H1 (cell line): Measurements from ENCODE around the gene MT1H. TPM values are rescaled to one million over a fixed set of nuclear protein-coding genes. Genes with fewer than 3 reads are reported as not detected.

Experiments
- ASH2L ChIP-seq: fragments of 200-600, 300-600 bp; sonication (generic); IDR thresholded peaks from one replicate; pipeline ENCODE4 v1.7.1; 2017; ENCODE audit warnings: low read length
- BRCA1 ChIP-seq: IDR thresholded peaks from 2 replicates; pipeline ENCODE4 v1.6.1; 2012; ENCODE audit warnings: low read depth, low read length, improper control_type of control experiment
- CBX8 ChIP-seq: fragments of 300-800, 300-1000 bp; sonication (generic); IDR thresholded peaks from 2 replicates; pipeline ENCODE4 v1.7.1; 2016; ENCODE audit warnings: low read depth, low read length, borderline replicate concordance
- CHD2 ChIP-seq: IDR thresholded peaks from 2 replicates; pipeline ENCODE4 v1.6.1; 2012; ENCODE audit warnings: low read length, improper control_type of control experiment
- NRF1 ChIP-seq: IDR thresholded peaks from 2 replicates; pipeline ENCODE4 v1.6.1; 2011; ENCODE audit warnings: mild to moderate bottlenecking, low read depth, low read length, improper control_type of control experiment
- RAD21 ChIP-seq, 2 experiments: IDR thresholded peaks in 1 of 2; conservative IDR thresholded peaks in 1 of 2; 2 replicates each; pipeline ENCODE4 v1.6.1; 2011; ENCODE audit warnings: low read depth in 2 of 2, low read length in 2 of 2, improper control_type of control experiment in 1 of 2, inconsistent platforms in 1 of 2, mild to moderate bottlenecking in 1 of 2, moderate library complexity in 1 of 2
- TAF1 ChIP-seq: IDR thresholded peaks from 2 replicates; pipeline ENCODE4 v1.6.1; 2011; ENCODE audit warnings: mild to moderate bottlenecking, low read depth, low read length
- polyA plus RNA-seq, 7 experiments: library from polyadenylated mRNA; depleted of rRNA in 3 of 7; stranded (reverse) in 5 of 7; unstranded in 2 of 7; fragments of >200 nt in 5 of 7; fragments of 200-250 nt in 2 of 7; gene quantifications; 1 replicate in 5 of 7; 2 replicates in 1 of 7; 4 replicates in 1 of 7; pipeline versions ENCODE4 v1.2.1 to v1.2.3, GENCODE V29; 2011 to 2013; ENCODE audit warnings: missing spikeins in 2 of 7, mixed read lengths in 2 of 7
- total RNA-seq: library from RNA; stranded (reverse); fragmentation: NEBNext Ultra II Directional; extraction: Animal tissue kit (Norgen Biotek cat#: 25700); gene quantifications from 2 replicates; pipeline ENCODE4 v1.2.1, GENCODE V29; 2021
- TF ChIP-seq, protein P1 (sequence below): fragments of 300-600 bp; sonication (generic); IDR thresholded peaks from 2 replicates; pipeline ENCODE4 v1.7.1; 2012; ENCODE audit warnings: low read length, moderate library complexity, mild to moderate bottlenecking, inconsistent platforms; ENCODE audit not compliant: insufficient replicate concordance
- TF ChIP-seq, protein P2 (sequence below): IDR thresholded peaks from 2 replicates; pipeline ENCODE4 v1.6.1; 2011; ENCODE audit warnings: low read depth, mild to moderate bottlenecking, low read length; ENCODE audit not compliant: insufficient read depth

The MT1H gene
- total and polyA plus RNA-seq, 2 of the 8 experiments (the other 6 are each of a cell fraction or from before 2014, with no cell fraction given) = 11.9 to 95.7 TPM

DNA sequence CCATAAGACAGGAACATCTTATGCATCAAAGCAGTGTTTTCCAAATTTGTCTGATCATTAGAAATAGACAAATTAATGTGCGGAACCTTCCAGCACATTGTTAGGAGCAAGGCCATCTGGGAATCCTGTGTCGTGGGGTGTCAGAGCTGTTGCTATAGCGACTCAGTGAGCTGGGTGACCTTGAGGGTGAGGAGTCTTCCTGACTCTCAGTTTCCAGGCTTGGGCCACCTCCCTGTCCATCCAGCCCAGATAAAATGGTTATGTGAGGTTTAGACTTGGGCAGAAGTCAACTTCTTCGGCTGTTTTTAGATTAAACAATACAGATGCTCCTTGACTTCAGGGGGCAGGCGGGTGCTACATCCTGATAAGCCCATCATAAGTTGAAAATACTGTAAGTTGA, 33.2 kb downstream of the MT1H start (continued):
- TF ChIP-seq, protein P1, sequence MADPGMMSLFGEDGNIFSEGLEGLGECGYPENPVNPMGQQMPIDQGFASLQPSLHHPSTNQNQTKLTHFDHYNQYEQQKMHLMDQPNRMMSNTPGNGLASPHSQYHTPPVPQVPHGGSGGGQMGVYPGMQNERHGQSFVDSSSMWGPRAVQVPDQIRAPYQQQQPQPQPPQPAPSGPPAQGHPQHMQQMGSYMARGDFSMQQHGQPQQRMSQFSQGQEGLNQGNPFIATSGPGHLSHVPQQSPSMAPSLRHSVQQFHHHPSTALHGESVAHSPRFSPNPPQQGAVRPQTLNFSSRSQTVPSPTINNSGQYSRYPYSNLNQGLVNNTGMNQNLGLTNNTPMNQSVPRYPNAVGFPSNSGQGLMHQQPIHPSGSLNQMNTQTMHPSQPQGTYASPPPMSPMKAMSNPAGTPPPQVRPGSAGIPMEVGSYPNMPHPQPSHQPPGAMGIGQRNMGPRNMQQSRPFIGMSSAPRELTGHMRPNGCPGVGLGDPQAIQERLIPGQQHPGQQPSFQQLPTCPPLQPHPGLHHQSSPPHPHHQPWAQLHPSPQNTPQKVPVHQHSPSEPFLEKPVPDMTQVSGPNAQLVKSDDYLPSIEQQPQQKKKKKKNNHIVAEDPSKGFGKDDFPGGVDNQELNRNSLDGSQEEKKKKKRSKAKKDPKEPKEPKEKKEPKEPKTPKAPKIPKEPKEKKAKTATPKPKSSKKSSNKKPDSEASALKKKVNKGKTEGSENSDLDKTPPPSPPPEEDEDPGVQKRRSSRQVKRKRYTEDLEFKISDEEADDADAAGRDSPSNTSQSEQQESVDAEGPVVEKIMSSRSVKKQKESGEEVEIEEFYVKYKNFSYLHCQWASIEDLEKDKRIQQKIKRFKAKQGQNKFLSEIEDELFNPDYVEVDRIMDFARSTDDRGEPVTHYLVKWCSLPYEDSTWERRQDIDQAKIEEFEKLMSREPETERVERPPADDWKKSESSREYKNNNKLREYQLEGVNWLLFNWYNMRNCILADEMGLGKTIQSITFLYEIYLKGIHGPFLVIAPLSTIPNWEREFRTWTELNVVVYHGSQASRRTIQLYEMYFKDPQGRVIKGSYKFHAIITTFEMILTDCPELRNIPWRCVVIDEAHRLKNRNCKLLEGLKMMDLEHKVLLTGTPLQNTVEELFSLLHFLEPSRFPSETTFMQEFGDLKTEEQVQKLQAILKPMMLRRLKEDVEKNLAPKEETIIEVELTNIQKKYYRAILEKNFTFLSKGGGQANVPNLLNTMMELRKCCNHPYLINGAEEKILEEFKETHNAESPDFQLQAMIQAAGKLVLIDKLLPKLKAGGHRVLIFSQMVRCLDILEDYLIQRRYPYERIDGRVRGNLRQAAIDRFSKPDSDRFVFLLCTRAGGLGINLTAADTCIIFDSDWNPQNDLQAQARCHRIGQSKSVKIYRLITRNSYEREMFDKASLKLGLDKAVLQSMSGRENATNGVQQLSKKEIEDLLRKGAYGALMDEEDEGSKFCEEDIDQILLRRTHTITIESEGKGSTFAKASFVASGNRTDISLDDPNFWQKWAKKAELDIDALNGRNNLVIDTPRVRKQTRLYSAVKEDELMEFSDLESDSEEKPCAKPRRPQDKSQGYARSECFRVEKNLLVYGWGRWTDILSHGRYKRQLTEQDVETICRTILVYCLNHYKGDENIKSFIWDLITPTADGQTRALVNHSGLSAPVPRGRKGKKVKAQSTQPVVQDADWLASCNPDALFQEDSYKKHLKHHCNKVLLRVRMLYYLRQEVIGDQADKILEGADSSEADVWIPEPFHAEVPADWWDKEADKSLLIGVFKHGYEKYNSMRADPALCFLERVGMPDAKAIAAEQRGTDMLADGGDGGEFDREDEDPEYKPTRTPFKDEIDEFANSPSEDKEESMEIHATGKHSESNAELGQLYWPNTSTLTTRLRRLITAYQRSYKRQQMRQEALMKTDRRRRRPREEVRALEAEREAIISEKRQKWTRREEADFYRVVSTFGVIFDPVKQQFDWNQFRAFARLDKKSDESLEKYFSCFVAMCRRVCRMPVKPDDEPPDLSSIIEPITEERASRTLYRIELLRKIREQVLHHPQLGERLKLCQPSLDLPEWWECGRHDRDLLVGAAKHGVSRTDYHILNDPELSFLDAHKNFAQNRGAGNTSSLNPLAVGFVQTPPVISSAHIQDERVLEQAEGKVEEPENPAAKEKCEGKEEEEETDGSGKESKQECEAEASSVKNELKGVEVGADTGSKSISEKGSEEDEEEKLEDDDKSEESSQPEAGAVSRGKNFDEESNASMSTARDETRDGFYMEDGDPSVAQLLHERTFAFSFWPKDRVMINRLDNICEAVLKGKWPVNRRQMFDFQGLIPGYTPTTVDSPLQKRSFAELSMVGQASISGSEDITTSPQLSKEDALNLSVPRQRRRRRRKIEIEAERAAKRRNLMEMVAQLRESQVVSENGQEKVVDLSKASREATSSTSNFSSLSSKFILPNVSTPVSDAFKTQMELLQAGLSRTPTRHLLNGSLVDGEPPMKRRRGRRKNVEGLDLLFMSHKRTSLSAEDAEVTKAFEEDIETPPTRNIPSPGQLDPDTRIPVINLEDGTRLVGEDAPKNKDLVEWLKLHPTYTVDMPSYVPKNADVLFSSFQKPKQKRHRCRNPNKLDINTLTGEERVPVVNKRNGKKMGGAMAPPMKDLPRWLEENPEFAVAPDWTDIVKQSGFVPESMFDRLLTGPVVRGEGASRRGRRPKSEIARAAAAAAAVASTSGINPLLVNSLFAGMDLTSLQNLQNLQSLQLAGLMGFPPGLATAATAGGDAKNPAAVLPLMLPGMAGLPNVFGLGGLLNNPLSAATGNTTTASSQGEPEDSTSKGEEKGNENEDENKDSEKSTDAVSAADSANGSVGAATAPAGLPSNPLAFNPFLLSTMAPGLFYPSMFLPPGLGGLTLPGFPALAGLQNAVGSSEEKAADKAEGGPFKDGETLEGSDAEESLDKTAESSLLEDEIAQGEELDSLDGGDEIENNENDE = no peak
- TF ChIP-seq CHD2 = no peak
- TF ChIP-seq TAF1 = no peak
- TF ChIP-seq CBX8 = no peak
- TF ChIP-seq, protein P2, sequence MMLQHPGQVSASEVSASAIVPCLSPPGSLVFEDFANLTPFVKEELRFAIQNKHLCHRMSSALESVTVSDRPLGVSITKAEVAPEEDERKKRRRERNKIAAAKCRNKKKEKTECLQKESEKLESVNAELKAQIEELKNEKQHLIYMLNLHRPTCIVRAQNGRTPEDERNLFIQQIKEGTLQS = no peak
- no peak for TF ChIP-seq RAD21 (IDR thresholded peaks at IDR 0.05 in 1 of 2, conservative IDR thresholded peaks at IDR 0.05 in 1 of 2; ENCODE audit: low read depth in 2 of 2, low read length in 2 of 2)
- TF ChIP-seq ASH2L = no peak
- no peak for TF ChIP-seq BRCA1
- TF ChIP-seq NRF1 = no peak
